Measurements from ENCODE around the gene MDFI. TPM values are rescaled to one million over a fixed set of nuclear protein-coding genes. Genes with fewer than 3 reads are reported as not detected.

MDFI gene
- total RNA-seq, 1 donor from 2014 or later, result 48.3 TPM

DNA sequence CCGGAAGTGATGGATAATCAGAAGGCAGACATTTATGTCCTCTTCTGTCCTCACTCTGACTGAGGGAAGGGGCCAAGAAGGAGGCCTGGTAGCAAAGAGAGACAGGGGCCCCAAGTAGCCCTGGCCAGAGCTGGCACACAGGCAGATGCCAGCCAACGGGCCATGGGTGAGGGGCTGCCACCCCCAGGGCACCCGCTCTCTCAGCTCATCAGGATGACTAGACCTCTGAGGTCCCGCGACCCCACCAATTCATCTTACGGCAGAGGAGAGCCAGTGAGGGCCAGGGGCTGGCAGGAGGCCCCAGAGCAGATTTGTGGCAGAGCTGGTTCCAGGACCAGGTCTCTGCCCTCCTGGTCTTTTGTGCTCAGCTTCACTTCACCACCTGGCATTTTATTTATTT, 43.1 kb upstream of the MDFI start:
- Mint-ChIP-seq H3K27me3 (no peaks in the 10 kb centered on the region), H3K27ac (no peak overlapping the region), H3K4me1 (ENCODE audit: low read depth) (peaks cover 5% of the 10 kb centered on the region), H3K4me3 (ENCODE audit: low read depth) (no peak overlapping the region), H3K36me3 (ENCODE audit: insufficient read depth) (peaks cover 31% of the 10 kb centered on the region), H3K9me3 (ENCODE audit: low read depth) (no peaks in the 10 kb centered on the region)
- DNase-seq (ENCODE audit: low spot score, unreplicated experiment), result no peak
- TF ChIP-seq, protein P1, sequence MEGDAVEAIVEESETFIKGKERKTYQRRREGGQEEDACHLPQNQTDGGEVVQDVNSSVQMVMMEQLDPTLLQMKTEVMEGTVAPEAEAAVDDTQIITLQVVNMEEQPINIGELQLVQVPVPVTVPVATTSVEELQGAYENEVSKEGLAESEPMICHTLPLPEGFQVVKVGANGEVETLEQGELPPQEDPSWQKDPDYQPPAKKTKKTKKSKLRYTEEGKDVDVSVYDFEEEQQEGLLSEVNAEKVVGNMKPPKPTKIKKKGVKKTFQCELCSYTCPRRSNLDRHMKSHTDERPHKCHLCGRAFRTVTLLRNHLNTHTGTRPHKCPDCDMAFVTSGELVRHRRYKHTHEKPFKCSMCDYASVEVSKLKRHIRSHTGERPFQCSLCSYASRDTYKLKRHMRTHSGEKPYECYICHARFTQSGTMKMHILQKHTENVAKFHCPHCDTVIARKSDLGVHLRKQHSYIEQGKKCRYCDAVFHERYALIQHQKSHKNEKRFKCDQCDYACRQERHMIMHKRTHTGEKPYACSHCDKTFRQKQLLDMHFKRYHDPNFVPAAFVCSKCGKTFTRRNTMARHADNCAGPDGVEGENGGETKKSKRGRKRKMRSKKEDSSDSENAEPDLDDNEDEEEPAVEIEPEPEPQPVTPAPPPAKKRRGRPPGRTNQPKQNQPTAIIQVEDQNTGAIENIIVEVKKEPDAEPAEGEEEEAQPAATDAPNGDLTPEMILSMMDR (IDR thresholded peaks at IDR 0.05; ENCODE audit: unreplicated experiment), result no peak

- Mint-ChIP-seq H3K4me1 (ENCODE audit: low read depth) (peaks cover 4% of the 10 kb centered on the region), H3K27me3 (no peaks in the 10 kb centered on the region), H3K9me3 (ENCODE audit: low read depth) (no peaks in the 10 kb centered on the region), H3K27ac (peak overlapping the region; percentile 57), H3K4me3 (ENCODE audit: low read depth) (no peak overlapping the region), H3K36me3 (ENCODE audit: insufficient read depth) (peaks cover 27% of the 10 kb centered on the region)
- TF ChIP-seq, protein P1 (IDR thresholded peaks at IDR 0.05; ENCODE audit: unreplicated experiment), result no peak
- no peak for DNase-seq (ENCODE audit: low spot score, unreplicated experiment)
Measured at GRCh38 chr6:41596096-41596685, 42.1 kb upstream of the MDFI start.

DNA sequence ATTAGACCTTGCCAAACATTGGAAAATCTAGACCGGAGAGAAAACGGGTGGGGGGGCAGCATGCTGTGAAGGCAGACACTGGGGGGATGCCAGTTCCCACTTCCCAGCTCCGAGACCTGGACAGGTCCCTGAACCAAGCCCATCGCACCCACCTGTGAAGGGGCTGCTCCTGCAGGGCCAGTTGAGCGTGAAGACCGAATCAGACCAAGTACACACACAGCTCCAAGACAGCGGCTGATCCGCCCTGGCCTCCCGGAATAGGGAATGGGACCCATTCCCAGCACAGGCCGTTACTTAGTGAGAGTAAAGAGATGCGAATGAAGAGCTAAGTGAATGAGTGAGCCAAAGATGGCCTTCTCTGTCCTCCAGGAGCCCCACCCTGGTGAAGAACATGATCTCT, 41.5 kb upstream of the MDFI start:
- H3K27me3 Mint-ChIP-seq, result no peaks in the 10 kb centered on the region
- TF ChIP-seq, protein P1 (IDR thresholded peaks at IDR 0.05; ENCODE audit: unreplicated experiment), result no peak
- H3K4me1 Mint-ChIP-seq (ENCODE audit: low read depth), result peaks cover under 1% of the 10 kb centered on the region
- DNase-seq (ENCODE audit: low spot score, unreplicated experiment), result no peak
- peaks cover 24% of the 10 kb centered on the region for H3K36me3 Mint-ChIP-seq (ENCODE audit: insufficient read depth)
- H3K4me3 Mint-ChIP-seq (ENCODE audit: low read depth), result no peak overlapping the region
- no peaks in the 10 kb centered on the region for H3K9me3 Mint-ChIP-seq (ENCODE audit: low read depth)
- peak overlapping the region; percentile 57 for H3K27ac Mint-ChIP-seq

DNA sequence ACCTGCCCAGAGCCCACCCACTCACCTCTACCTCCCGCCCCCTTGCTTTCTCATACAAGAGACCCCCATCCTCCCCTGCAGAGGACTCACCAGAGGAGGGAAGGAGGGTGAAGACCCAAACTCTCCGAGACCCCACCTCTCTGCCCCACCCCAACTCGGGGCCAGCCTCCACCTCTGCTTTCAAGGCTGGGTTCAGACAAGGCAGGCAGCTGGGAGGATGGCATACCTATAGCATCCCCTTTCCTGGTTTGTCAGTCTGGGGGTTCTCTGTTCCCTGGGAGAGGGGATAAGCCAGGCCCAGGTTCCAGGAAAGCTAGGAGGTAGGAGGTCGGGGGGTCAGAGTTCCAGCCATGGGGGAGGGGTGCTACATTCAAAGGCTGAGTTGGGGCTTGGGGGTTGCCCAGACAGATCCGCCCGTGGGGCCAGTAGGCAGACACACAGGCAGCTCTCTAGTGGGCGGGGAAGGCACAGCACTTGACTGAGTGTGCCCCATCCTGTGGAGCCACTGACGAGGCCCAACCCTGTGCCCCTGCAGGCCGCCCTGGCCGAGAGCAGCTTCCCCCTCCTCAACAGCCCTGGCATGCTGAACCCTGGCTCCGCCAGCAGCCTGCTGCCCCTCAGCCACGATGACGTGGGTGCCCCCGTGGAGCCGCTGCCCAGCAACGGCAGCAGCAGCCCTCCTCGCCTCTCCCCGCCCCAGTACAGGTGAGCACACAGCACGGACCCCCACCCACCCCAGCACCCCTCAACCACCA, 40.8 kb upstream of the MDFI start:
- no peak for DNase-seq (ENCODE audit: low spot score, unreplicated experiment)
- TF ChIP-seq, protein P1 (IDR thresholded peaks at IDR 0.05; ENCODE audit: unreplicated experiment), result no peak
- Mint-ChIP-seq H3K4me1 (ENCODE audit: low read depth) (peaks cover 3% of the 10 kb centered on the region), H3K9me3 (ENCODE audit: low read depth) (no peaks in the 10 kb centered on the region), H3K36me3 (ENCODE audit: insufficient read depth) (peaks cover 23% of the 10 kb centered on the region), H3K27me3 (no peaks in the 10 kb centered on the region), H3K4me3 (ENCODE audit: low read depth) (no peak overlapping the region), H3K27ac (no peak overlapping the region)

GRCh38 chr6:41598670-41599014, 39.6 kb upstream of the MDFI start:
- DNase-seq (ENCODE audit: low spot score, unreplicated experiment), result no peak
- H3K27me3 Mint-ChIP-seq, result no peaks in the 10 kb centered on the region
- no peak overlapping the region for H3K4me3 Mint-ChIP-seq (ENCODE audit: low read depth)
- peaks cover 7% of the 10 kb centered on the region for H3K4me1 Mint-ChIP-seq (ENCODE audit: low read depth)
- no peak overlapping the region for H3K27ac Mint-ChIP-seq
- no peaks in the 10 kb centered on the region for H3K9me3 Mint-ChIP-seq (ENCODE audit: low read depth)
- TF ChIP-seq, protein P1 (IDR thresholded peaks at IDR 0.05; ENCODE audit: unreplicated experiment), result no peak
- H3K36me3 Mint-ChIP-seq (ENCODE audit: insufficient read depth), result peaks cover 16% of the 10 kb centered on the region
